Left ventricle myocardium superior (tissue), 1 donor: ENCODE results near the gene SEC22A. TPM values are rescaled to one million over a fixed set of nuclear protein-coding genes. Genes with fewer than 3 reads are reported as not detected.

Source experiments
- ATAC-seq: fragments of 200-7000 bp; cut with Tn5 transposase; one replicate; pipeline ENCODE4 v1.9.1; 2020; ENCODE audit warnings: mild to moderate bottlenecking, moderate library complexity
- DNase-seq: peaks from one replicate; pipeline ENCODE4 v3.0.0-alpha.2; 2020
- intact Hi-C: fragments of 100-400 bp; cut with micrococcal nuclease; formaldehyde crosslinking; loops from one replicate; pipeline ENCODE4 v1.11.0; 2022
- total RNA-seq: library from RNA; stranded (reverse); fragmentation: NEBNext Ultra II Directional; extraction: Animal tissue kit (Norgen Biotek cat#: 25700); gene quantifications from one replicate; pipeline ENCODE4 v1.2.1, GENCODE V29; 2021
- donor health status: DM: no; HTN: yes; CAD: no; lungs with severe emphysema.

Gene SEC22A
- total RNA-seq, 1 donor from 2014 or later: 10.4 TPM

GRCh38 chr3:123284399-123285010 lies 82.8 kb downstream of the SEC22A start:
- DNase-seq: peak; percentile 71
- peak; percentile 39 for ATAC-seq

GRCh38 chr3:123285066-123285465 lies 83.3 kb downstream of the SEC22A start:
- ATAC-seq (no peak), DNase-seq (no peak)
- intact Hi-C loops: no loop called here

More at GRCh38 chr3:123284399-123285010, 82.8 kb downstream of the SEC22A start:
- intact Hi-C loops: no loop called here

DNA sequence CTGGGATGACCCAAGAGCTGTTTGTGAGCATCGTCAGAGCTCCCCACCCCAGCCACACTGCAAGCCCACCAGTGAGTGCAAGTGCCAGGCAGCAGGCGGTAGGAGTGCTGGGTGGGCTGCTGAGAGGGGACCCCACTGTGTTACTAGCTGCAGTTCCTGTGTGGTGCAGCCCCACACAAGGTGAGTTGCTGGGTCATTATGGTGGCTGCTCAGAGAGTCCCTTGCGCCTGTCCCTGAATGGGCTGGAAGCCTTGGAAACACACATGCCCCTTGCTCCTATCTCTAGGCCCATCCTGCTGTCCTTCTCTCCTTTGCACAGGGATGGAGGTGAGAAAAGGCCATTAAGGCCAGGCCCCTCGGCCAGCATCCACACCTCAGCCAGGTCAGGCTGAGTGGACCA lies 83.7 kb downstream of the SEC22A start:
- intact Hi-C loops: no loop called here
- ATAC-seq (no peak), DNase-seq (no peak)

- no peak for ATAC-seq
- no peak for DNase-seq
- intact Hi-C loops: no loop called here
Observed at GRCh38 chr3:123285931-123286307, 84.2 kb downstream of the SEC22A start.

- intact Hi-C loops: no loop called here
- ATAC-seq: peak; percentile 9
- DNase-seq: no peak
Observed at GRCh38 chr3:123286308-123287023, 84.7 kb downstream of the SEC22A start.

- ATAC-seq (no peak), DNase-seq (no peak)
- intact Hi-C loops: no loop called here
Observed at GRCh38 chr3:123287051-123287961, 85.6 kb downstream of the SEC22A start.

- intact Hi-C loops: no loop called here
- ATAC-seq: no peak
- DNase-seq: no peak
Observed at GRCh38 chr3:123287962-123288302, 86.2 kb downstream of the SEC22A start.

DNA sequence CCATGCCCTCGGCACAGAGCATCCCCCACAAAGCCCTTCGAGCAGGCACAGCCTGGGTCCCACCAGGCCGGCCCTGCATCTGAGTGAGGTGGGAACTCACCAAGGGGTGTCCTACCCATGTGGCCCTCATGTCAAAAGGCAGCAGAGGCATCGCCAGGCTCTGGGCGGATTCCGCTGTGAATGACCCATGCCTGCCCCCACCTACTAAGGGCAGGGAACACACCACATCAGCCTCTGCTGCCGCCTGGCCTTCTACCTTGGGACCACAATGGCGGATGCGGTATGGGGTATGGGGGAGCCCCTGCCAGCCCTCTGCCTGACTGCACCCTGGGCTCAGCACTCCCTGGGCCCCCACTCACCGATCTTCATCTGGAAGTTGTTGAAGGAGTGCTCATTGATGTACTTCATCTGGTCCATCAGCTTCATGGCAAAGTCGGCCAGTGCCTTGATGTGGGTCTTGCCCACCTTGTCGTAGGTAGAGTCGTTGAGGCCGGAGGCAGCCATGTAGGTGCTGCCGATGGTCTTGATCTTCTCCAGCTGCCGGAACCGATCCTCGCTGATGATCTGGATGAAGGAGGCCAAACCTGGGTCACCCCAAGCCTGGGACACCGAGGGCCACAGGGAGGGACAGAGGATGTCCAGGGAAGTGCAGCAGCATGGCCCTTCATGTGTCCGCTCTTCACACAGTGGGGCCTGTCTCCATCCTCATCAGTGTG lies 87.8 kb downstream of the SEC22A start:
- no peak for DNase-seq
- intact Hi-C loops: no loop called here

GRCh38 chr3:123290107-123290930 lies 88.6 kb downstream of the SEC22A start:
- intact Hi-C loops: no loop called here
- ATAC-seq: peak; percentile 3
- DNase-seq: no peak

More for the DNA sequence above, 87.8 kb downstream of the SEC22A start:
- no peak for ATAC-seq

GRCh38 chr3:123290962-123291361 lies 89.2 kb downstream of the SEC22A start:
- intact Hi-C loops: no loop called here
- DNase-seq: no peak
- no peak for ATAC-seq

DNA sequence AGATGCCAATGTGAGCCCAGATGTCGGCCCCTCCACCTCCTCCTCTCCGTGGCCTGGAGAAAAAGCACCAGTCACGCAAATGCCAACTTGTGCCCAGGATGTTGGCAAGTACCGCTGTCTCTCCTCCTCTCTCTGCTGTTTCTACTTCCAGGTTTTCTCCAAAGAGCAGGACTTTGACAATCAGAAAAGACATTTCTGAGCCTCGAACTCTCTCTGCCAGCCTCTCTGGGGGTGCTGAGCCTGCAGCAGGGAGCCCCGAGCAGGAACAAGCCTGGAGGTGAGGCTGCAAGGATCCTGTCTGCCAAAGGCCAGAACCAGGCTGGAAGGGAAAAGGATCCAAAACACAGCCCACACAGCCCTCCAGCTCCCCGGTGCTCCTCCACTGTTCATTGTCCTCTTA lies 89.7 kb downstream of the SEC22A start:
- ATAC-seq: no peak
- DNase-seq: no peak
- intact Hi-C loops: no loop called here

DNA sequence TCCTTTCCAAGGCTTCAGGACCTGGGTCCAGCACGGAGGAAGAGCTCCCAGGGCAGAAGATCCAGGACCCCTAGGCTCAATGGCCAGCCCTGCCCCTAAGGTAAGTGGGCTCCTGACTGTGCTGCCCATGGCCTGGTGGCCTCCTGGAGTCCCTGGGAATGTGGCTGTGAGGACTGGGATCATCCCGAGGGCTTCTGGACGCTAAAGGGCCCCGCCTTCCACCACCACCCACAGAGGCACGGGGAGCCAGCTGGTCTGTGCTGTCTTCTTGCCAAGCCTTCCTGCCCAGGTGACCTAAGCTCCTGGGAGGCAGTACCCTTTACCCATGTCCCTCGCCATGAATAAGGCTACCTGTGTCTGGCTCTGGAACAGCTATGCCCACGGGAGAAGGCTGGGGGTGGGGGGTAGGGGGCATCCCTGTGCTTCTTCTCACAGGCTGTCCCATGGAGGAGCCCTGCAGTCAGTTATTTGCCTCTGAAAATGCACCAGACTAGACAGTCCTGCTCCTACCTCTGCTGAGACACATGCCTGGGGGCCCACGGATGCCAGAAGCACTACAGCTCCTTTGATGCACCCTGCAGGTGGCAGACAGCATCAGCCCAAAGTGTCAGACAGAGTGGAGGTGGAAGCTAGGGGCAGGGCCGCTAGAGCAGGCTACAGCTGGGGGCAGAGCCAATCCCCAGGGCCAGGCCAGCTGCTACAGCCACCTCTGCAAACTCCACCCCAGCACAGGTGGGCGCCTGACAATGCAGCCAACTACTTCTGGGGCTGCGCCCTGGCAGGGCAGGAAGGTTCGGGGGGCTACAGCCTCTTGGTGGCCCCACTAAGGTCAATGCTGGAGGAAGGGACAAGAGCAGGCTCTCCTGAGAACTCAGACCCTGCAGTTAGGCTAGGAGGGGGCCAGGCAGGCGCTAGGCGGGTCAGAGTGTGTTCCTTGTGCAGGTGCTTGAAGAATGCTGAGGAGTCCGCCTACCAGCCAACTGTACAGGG lies 90.9 kb downstream of the SEC22A start:
- intact Hi-C loops: no loop called here
- DNase-seq (no peak), ATAC-seq (peak; percentile 7)

DNA sequence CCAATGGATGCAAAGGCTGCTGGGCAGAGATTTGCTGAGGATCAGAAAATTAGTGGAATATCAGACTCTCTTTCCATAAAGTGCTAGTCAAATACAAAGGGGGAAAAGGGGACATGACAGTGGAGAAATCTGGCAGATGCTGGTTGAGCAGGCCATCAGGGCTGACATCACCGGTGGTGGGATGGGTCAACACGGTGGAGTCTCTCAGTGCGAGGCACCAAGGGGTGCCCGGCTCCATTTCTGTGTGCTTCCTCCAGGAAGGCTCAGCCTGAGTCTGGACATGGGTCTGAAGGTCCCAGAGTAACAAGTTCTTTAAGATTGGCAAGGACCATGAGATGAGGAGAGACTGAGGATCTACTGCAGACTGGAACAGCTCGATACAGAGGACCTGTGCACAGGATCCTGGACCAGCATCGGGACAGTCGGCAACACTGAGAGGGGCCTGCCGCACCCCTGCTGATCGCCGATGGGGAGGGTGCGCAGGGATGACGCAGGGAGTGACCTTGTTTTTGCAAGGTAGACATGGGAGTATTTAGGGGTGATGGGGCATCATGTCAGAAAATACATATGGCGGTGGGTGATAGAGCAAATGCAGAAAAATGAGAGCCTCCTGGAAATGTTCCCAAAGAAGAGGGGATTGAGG lies 92.7 kb downstream of the SEC22A start:
- no peak for ATAC-seq
- no peak for DNase-seq
- intact Hi-C loops: no loop called here

DNA sequence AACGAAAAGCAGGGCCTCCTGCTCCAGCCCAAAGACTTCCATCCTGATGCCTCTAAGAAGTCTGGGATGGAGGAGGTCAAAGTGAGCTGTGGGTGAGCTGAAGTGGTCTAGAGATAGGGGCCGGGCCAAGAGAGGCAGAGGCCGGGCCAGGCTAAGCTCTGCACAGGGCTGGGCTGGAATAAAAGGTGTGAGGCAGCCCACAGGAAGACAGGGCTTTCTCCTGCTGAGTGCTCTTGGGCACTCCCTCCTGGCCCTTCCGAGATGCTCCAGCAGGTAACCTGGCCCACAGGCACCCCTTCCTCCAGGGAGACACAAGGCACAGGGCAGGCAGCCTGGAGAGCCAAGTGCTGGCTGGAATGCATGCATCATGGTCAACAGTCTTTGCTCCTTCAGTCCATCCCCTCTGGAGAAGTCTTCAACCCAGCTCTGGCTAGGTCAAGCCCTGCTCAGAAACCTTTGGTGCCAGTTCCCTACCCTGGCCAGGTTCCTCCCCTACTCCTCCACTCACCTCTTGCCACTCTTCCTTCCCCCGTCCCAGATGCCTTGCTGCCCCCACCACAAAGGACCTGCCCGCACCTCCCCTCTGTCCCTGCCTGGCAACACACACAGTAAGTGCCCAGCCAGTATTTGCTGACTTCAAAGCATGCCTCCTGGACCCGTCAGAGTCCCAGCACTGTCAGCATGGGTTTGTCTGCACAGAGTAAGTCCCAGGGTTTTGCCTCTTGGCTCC lies 93.6 kb downstream of the SEC22A start:
- intact Hi-C loops: no loop called here
- DNase-seq (no peak), ATAC-seq (peak; percentile 8)

DNA sequence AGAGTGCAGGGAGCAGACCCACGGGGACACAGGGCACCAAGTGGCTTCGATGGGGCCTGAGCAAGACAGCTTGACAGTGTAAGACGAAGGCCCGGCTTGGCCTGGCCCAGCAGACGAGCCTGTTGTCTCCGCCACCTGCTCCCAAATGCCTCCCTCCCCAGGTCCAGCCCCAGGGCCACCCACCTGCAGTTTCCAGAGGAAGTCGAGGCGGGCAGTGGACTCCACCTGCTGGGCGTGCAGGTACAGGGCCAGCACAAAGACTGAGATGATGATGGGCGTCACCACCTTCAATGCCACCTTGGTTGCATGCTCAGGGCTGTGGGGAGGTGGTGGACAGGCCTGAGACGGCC lies 94.1 kb downstream of the SEC22A start:
- DNase-seq (no peak), ATAC-seq (no peak)
- intact Hi-C loops: no loop called here

GRCh38 chr3:123296261-123296660 lies 94.5 kb downstream of the SEC22A start:
- ATAC-seq (no peak), DNase-seq (no peak)
- intact Hi-C loops: no loop called here
